Choroid plexus epithelial cell (primary cell): ENCODE measurements around the gene ARL9.

Experiments
- DNase-seq: peaks from one replicate; pipeline ENCODE4 v3.0.0-alpha.2; 2010; ENCODE audit warnings: low read depth
- H3K4me3 ChIP-seq: 2 replicates; pipeline ENCODE4 v1.5.1; 2011; ENCODE audit warnings: low read depth, mild to moderate bottlenecking, control low read depth, low read length, moderate library complexity
- CTCF ChIP-seq: conservative IDR thresholded peaks from 2 replicates; pipeline ENCODE4 v1.5.1; 2011; ENCODE audit warnings: low read depth, mild to moderate bottlenecking, control low read depth, inconsistent platforms, low read length, moderate library complexity

The ARL9 gene

DNA sequence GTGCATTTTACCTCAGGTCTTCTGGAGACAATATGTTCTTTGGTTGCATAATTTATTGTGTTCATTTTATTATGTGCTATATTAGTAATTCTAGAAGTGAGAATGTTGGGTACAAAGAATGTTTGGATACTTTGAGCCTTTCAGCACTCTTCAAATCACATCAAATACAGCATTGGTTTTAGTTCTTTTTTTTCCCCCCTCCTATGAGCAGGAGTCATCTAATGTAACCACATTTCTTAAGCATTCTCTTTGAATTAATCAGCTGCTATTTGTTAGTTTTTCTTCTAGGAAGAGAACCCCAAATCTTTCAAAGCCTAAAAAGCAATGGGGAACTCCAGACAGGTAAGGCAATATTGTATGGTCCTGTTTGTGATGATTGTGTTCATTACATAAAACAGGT, 46.7 kb downstream of the ARL9 start:
- H3K4me3 ChIP-seq: no peak overlapping the region
- no peak for DNase-seq
- no peak for TF ChIP-seq CTCF

- DNase-seq: peak; percentile 75
These were observed 64.5 kb downstream of the ARL9 start for GRCh38 chr4:56570041-56570440.

More at GRCh38 chr4:56570041-56570440, 64.5 kb downstream of the ARL9 start:
- TF ChIP-seq CTCF: no peak
- H3K4me3 ChIP-seq: no peak overlapping the region
